Stimulated activated CD4-positive, alpha-beta T cell treated with anti-CD3 and anti-CD28 coated beads, Interleukin-4, amount 100 ng/mL, for 24 hours (primary cell): ENCODE results near the gene MMP21.

Source experiments
- DNase-seq: peaks from one replicate; pipeline ENCODE4 v3.0.0-alpha.2; 2020

The MMP21 gene

GRCh38 chr10:125788156-125789034 is 12.8 kb upstream of the MMP21 start:
- DNase-seq, result no peak

DNA sequence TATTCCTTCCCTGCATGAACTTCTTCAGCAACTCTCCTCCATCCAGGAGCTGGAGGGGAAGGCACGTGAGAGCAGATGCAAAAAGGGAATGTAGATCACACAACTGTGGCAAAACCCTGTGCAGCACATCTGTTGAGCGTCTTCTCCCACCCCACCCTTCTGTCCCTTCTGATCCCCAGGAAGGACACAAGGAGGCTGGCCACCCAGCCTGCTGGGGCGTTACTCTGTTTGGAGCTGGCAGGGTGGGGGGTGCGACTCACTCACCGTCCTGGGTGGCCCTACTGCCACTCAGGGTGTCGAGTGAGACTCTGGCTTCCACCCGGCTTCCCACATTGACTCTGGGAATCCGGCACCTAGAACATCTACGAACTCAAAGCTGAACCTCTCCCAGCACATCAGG is 10.2 kb upstream of the MMP21 start:
- no peak for DNase-seq

GRCh38 chr10:125783957-125784356 is 8.3 kb upstream of the MMP21 start:
- DNase-seq, result no peak

- no peak for DNase-seq
Observed at GRCh38 chr10:125783408-125783807, 7.8 kb upstream of the MMP21 start.

DNA sequence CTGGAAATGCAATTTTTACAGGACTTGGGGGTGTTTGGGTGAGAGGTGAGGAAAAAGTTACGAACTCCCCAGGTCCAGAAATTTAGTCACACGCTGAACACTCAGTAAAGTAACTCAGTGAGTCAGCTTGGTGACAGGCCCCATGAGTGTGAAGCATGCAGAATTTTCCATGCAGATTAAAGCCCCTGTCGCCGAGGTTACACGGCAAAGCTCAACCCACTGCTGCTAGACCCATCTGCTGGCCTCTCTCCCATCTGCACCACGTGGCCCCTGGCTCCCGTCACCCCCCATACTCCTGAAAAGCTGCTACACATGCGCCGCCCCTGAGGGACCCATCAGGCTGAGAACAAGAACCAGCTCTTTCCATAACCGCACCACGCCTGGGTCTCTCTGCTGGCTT is 7.0 kb upstream of the MMP21 start:
- no peak for DNase-seq

DNA sequence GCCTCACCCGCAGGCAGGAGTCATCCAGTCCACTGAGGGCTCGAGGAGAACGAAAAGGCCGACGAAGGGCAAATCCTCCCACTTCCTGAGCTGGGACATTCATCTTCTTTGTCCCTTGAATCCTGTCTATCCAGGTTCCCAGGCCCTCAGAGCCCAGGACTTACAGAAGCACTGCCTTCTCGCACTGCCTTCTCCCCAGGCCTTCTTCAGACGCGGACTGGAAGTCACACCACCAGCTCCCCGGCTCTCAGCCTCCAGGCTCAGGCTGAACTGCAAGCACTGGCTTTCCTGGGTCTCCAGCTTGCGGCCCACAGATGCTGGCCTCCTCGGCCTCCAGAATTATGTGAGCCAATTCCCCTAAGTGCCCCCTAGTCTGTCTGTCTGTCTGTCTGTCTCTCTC is 6.4 kb upstream of the MMP21 start:
- no peak for DNase-seq

DNA sequence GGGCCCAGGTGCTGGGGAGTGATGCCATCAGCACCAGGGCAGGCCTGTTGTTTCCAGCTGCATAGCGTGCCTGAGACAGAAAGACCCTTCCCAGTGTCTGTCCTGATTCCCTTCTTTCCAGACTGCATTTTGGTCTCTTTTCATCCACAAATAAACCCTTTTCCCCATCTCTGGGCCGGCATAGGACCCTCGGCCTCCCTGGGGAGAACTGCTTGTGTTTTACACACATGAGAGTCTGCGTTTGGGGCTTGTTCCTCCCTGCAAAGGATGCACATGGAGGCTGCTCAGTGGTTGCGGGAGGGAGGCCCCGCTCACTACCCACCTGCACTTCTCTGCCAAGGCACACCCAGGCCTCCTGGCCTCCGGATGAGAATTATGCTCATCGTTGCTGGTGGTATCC is 5.8 kb upstream of the MMP21 start:
- no peak for DNase-seq

GRCh38 chr10:125779403-125780327 is 4.0 kb upstream of the MMP21 start:
- no peak for DNase-seq

DNA sequence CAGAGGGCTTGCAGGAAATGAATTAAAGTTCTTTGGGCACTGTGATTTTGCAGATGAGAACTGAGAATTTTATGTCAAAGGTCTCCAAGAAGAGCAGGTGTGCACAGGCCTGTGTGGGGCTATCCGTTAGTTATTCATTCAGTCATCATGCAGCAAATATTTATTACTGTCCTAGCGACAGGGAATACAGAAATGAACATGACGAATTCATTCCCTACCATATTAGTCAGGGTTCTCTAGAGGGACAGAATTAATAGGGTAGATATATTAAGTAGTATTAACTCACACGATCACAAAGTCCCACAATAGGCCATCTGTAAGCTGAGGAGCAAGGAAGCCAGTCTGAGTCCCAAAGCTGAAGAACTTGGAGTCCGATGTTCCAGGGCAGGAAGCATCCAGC is 2.9 kb upstream of the MMP21 start:
- DNase-seq, result no peak

GRCh38 chr10:125777806-125778205 is 2.2 kb upstream of the MMP21 start:
- no peak for DNase-seq

DNA sequence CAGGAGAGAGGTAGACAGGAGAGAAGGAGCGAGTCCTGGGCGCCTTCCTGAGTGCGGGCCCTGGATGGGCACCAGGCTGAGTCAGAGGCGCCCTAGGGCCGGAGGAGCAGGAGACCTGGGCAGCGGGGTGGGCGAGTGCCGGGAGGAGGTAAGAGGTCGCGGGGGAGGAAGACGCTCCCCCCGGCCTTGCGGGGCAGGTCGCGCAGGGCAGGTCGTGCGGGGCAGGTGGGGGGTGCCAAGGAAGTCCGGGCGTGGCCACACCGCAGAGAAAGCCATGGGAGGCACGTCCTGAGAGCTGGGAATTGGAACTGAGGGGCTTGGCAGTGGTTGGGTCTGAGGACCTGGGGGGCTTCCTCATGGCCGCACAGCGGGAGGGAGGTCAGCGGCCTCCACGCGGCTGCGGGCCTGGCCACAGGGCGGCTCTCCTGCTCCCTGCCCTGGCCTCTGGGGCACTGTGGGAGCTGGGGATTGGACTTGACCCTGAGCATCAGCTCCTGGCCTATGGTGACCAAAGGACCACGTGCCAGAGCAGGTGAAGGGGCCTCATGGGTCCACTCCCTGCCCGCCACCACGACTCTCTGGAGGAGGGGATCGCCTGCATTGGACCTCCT is 935 bp downstream of the MMP21 start:
- no peak for DNase-seq

DNA sequence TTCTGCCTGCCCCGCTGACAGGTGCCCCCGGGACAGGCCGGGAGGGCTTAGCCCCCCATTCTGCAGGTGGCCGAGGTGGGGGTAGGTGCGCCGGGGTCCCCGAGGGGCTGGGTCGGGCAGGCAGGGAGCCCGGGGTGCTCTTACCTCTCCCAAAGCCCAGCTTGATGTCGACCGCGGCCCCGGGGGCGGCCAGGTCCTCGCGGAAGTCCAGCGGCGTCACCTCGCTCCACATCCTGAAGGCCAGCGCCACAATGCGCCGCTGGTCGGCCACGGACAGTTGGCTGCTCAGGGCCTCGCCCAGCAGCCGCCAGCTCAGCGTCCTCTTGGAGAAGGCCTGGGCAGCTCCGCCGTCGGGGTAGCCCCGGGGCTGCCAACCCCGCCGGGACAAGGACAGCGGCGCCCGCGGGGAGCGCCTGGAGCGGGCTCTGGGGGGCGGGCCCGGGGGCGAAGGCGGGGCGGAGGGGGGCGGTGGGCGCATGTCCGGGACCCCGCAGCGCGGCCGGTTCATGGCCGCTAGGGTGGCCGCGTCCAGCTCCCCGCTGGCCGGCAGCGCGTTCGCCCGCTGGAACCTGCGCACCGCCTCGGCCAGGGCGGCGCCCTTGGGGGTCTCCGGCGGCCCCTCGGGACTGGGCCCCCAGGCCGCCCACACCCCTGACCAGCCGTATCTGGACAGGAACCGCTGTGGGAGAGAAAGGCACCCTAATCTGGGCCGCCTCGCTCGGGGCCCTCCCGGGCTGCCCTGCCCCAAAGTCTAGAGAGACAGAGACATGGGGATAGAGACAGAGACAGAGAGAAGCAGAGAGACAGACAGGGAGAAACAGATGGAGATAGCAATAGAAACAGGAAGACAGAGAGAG is 1.7 kb downstream of the MMP21 start:
- DNase-seq, result no peak

GRCh38 chr10:125772864-125773180 is 2.8 kb downstream of the MMP21 start:
- DNase-seq, result no peak

DNA sequence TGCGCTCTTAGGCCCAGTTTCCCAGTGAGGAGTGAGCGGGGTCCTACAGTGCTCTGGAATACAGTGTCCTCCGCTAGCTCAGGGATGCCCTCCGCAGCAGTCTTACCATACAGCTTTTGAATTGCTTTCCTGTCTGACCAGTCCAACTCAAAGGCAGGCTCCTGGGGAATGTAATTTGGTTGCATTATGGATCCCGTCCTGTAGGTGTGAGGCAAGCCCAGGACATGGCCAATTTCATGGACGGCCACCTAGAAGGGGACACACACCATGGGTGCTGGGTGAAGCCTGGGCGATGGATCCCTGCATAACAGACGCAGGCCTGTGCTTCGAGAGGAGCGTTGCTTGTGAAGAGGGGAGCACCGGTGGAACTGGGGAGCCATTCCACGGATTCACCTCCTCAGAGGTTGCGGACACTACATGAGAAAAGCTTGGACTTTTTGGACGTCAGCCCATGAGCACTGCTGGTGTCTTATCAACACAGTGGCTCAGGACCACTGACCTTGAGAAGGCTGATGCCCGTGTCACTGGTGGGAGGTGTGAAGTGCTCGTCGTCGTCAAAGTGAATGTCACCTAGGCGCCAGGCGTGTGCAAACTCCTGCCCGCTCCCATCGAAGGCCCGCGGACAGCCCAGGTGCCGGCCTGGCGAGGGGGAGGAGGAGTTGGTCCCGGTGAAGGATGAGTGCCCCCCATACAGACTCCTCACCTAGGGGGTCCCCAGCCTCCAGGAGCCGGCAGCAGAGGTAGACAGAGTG is 3.3 kb downstream of the MMP21 start:
- no peak for DNase-seq

- no peak for DNase-seq
Observed at GRCh38 chr10:125770844-125771243, 4.8 kb downstream of the MMP21 start.

DNA sequence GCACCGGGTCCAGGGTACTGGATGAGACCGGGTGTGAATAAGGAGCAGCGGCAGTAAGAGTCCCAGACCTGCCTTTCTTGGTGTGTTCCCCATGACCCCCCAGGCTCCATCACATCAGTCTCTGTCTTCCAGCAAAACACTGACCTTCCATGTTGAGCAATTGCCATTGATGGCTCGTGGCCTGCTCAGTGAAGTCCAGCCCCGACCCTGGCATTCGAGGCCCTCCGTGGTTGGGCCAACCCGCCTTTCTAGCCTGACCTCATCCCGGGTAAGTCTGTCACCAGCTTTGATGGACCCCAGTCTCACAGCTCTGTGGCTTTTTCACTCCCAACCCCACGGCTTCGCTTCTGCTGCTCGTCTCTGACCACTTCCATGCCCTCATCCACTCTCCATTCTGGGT is 6.4 kb downstream of the MMP21 start:
- DNase-seq, result no peak

DNA sequence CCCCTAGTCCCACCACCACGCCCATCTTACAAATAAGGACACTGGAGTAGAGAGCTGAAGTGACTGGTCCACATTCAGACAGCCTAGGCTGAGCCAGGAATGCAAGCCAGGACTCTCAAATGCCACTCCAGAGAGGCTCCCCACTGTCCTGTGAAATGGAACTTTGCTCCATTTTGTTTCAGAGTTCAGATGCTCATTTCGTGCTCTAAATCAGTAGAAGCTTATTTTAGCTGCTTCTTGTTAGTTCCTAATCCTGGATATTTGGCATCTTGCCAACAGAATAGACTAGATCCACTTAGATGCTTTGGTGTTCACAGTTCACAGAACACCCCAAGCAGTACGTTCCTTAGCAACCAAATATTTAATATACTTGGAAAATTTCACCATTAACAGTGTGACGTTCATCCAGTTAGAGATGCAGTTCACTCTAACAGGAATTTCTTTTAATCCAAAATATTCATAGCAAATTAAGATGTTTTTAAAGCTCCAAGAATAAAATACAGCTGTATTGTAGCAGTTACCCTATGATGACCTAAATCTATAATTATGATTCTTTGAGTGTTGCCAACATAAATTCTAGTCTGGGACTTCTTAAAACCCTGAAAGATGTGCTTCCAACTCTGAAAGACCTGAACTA is 7.3 kb downstream of the MMP21 start:
- no peak for DNase-seq

DNA sequence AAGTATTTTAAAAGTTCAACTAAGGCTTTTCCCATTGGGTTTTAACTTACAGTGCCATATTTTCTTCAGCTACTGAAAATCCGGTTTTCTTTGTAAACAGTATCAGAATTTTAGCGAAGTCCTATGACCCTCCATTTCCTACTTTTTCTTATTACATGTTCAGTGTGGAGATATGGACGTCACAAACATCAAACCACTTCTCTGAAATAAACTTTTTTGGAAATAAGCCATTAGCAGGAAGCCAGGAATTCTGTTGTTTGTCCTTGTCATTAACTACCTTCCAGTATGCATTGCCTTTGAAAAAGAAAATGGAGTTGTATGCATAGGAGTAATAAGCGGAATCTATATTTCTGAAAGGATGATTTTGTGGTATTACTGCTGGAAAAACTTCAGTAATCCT is 9.1 kb downstream of the MMP21 start:
- DNase-seq, result no peak

DNA sequence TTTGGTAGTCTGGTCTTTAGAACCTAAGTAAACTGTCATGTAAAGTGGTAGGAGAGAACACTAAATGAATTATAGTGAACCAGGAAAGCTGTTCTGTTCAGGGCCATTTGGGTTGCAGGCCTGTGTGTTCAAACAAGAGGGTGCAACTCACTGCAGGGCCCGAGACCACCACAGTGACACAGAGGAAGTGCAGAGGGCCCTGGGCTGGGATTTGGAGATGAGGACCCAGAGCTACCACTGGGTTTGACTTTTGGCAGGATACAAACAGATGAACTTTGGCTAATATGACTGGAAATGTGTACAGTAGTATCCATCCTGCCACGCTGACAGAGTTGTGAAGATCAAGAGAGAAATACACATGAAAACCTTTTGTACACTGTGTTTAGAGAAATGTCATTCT is 9.8 kb downstream of the MMP21 start:
- DNase-seq, result no peak

- no peak for DNase-seq
Observed at GRCh38 chr10:125762692-125763648, 12.7 kb downstream of the MMP21 start.
